Subcutaneous adipose tissue (tissue), 4 donors: ENCODE data around the gene MDH2. TPM values are rescaled to one million over a fixed set of nuclear protein-coding genes. Genes with fewer than 3 reads are reported as not detected.

Experiments
- CTCF ChIP-seq: fragments of 450-650 bp; IDR thresholded peaks from one replicate; pipeline ENCODE4 v1.5.1; 2016; ENCODE audit warnings: low read depth, mild to moderate bottlenecking, control low read depth, antibody characterized with exemption, moderate library complexity
- total RNA-seq, 4 donors: library from RNA; depleted of rRNA; stranded (reverse); fragments of >200 nt; gene quantifications; one replicate each; pipeline ENCODE4 v1.1.0, GENCODE V29; 2016

The MDH2 gene
- total RNA-seq, 4 donors from 2014 or later, result 45.0 to 97.2 (median 63.6) TPM

GRCh38 chr7:76009672-76010600 is 38.0 kb upstream of the MDH2 start:
- no peak for TF ChIP-seq CTCF

GRCh38 chr7:76011442-76011861 is 36.5 kb upstream of the MDH2 start:
- TF ChIP-seq CTCF, result no peak

- no peak for TF ChIP-seq CTCF
Observed at GRCh38 chr7:76016191-76016947, 31.5 kb upstream of the MDH2 start.

GRCh38 chr7:76020031-76020714 is 27.7 kb upstream of the MDH2 start:
- no peak for TF ChIP-seq CTCF

- TF ChIP-seq CTCF, result no peak
Observed at GRCh38 chr7:76022026-76022780, 25.7 kb upstream of the MDH2 start.

GRCh38 chr7:76023002-76023401 is 24.9 kb upstream of the MDH2 start:
- no peak for TF ChIP-seq CTCF
